AG09309 (cell line): Measurements from ENCODE around the gene BMPR1A.
"Not testable (repeated sequence)": the region's sequence is repeated elsewhere in the genome, so short reads cannot be mapped to it uniquely, and the experiment has no call there.

ENCODE experiments used
- DNase-seq: peaks from one replicate; pipeline ENCODE4 v3.0.0-alpha.2; 2010; ENCODE audit warnings: low read depth
- H3K4me3 ChIP-seq: 2 replicates; pipeline ENCODE4 v1.5.1; 2011; ENCODE audit warnings: mild to moderate bottlenecking, low read depth, low read length, moderate library complexity; ENCODE audit not compliant: control insufficient read depth
- CTCF ChIP-seq: IDR thresholded peaks from 2 replicates; pipeline ENCODE4 v1.5.1; 2011; ENCODE audit warnings: mild to moderate bottlenecking, low read depth, low read length, inconsistent platforms; ENCODE audit not compliant: insufficient read depth, control insufficient read depth; ENCODE audit errors: missing control alignments

BMPR1A gene

GRCh38 chr10:86936661-86937501, 180.5 kb downstream of the BMPR1A start:
- TF ChIP-seq CTCF = no peak
- H3K4me3 ChIP-seq = no peak overlapping the region
- DNase-seq = no peak

DNA sequence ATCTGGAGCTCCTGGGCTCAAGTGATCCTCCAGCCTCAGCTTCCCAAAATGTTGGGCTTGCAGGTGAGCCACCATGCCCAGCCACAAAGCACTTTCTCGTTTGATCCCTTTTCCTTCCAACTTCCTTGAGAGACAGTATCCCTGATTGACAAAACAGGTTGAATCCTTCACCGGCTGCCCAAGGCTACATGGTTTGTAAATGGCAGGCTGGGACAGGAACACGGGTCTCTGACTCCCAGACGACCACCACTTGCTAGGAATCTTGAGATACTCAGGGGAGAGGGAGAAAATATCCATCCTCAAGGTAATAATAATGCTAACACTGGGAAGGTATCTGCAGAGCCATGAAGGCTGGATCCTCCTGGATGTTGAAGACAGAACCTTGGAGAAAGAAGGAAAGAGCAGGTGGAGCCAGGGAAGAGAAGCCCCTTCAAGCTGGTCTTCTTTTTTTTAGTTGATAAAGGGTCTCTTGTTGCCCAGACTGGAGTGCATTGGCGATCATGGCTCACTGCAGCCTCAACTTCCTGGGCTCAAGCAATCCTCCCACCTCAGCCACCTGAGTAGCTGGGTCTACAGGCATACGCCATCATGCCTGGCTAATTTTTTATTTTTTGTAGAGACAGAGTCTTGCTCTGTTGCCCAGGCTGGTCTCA, 181.2 kb downstream of the BMPR1A start:
- no peak for DNase-seq
- no peak overlapping the region for H3K4me3 ChIP-seq
- TF ChIP-seq CTCF = no peak

DNA sequence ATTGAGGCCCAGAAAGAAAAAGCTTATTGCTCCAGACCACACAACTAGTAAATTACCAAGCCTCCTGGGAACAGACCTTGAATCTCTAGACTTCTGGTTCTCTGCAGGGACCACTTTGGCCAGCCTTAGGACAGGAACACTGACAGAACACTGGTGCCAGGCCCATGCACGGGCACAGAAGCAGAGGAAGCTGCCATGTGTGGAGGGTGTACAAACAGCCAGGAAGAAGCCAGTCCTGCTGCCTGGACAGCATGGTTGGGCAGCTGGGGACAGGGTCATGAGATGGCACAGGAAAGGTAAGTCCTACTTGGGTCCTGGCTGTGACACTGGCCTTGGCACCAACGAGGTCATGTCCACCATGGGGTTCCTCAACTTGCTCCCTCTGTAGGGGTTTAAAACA, 181.8 kb downstream of the BMPR1A start:
- no peak overlapping the region for H3K4me3 ChIP-seq
- no peak for DNase-seq
- no peak for TF ChIP-seq CTCF

- not testable (repeated sequence) for DNase-seq, H3K4me3 ChIP-seq
These were observed 183.7 kb downstream of the BMPR1A start for GRCh38 chr10:86940076-86940475.

GRCh38 chr10:86940677-86941076, 184.3 kb downstream of the BMPR1A start:
- DNase-seq = no peak
- TF ChIP-seq CTCF = no peak

GRCh38 chr10:86941426-86941825, 185.0 kb downstream of the BMPR1A start:
- H3K4me3 ChIP-seq = no peak overlapping the region
- no peak for DNase-seq
- no peak for TF ChIP-seq CTCF

More at GRCh38 chr10:86940677-86941076, 184.3 kb downstream of the BMPR1A start:
- no peak overlapping the region for H3K4me3 ChIP-seq

- TF ChIP-seq CTCF = no peak
- no peak overlapping the region for H3K4me3 ChIP-seq
- no peak for DNase-seq
These were observed 185.6 kb downstream of the BMPR1A start for GRCh38 chr10:86941991-86942421.
